Measurements from ENCODE around the gene MLN. TPM values are rescaled to one million over a fixed set of nuclear protein-coding genes. Genes with fewer than 3 reads are reported as not detected.

MLN gene
- total RNA-seq, 4 donors from 2014 or later = not detected

GRCh38 chr6:33751771-33752645 lies 51.8 kb downstream of the MLN start:
- intact Hi-C loops (cut with DNase I) = no loop called here
- no peak overlapping the region for H3K4me3 ChIP-seq
- no peaks in the 10 kb centered on the region for H3K9me3 ChIP-seq
- H3K27me3 ChIP-seq = peaks cover 0 to 11% (median 0%) of the 10 kb centered on the region in 4 donors
- H3K36me3 ChIP-seq = no peaks in the 10 kb centered on the region
- peaks cover 16 to 25% (median 19%) of the 10 kb centered on the region in 3 donors for H3K4me1 ChIP-seq
- peak overlapping the region in 1 of 4 donors; percentile 3 for H3K27ac ChIP-seq
- no peak for DNase-seq
- 6 to 56% methylated on average over 3 to 7 of the region's 15 CpGs for whole genome bisulfite sequencing, 2 donors
- TF ChIP-seq, protein P1, sequence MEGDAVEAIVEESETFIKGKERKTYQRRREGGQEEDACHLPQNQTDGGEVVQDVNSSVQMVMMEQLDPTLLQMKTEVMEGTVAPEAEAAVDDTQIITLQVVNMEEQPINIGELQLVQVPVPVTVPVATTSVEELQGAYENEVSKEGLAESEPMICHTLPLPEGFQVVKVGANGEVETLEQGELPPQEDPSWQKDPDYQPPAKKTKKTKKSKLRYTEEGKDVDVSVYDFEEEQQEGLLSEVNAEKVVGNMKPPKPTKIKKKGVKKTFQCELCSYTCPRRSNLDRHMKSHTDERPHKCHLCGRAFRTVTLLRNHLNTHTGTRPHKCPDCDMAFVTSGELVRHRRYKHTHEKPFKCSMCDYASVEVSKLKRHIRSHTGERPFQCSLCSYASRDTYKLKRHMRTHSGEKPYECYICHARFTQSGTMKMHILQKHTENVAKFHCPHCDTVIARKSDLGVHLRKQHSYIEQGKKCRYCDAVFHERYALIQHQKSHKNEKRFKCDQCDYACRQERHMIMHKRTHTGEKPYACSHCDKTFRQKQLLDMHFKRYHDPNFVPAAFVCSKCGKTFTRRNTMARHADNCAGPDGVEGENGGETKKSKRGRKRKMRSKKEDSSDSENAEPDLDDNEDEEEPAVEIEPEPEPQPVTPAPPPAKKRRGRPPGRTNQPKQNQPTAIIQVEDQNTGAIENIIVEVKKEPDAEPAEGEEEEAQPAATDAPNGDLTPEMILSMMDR (IDR thresholded peaks at IDR 0.05) = no peak
- TF ChIP-seq POLR2A (IDR thresholded peaks at IDR 0.05) = no peak

- intact Hi-C loops (cut with DNase I) = no loop called here
- no peak for DNase-seq
- TF ChIP-seq, protein P1 (IDR thresholded peaks at IDR 0.05) = no peak
- TF ChIP-seq POLR2A (IDR thresholded peaks at IDR 0.05) = no peak
- no peak overlapping the region for H3K4me3 ChIP-seq
- H3K4me1 ChIP-seq = peaks cover 16 to 29% (median 19%) of the 10 kb centered on the region in 3 donors
- H3K27me3 ChIP-seq = peaks cover 0 to 18% (median 0%) of the 10 kb centered on the region in 4 donors
- no peak overlapping the region for H3K27ac ChIP-seq
- 51% methylated on average over 11 of the region's 11 CpGs for WGBS, 2 donors
- H3K36me3 ChIP-seq = no peaks in the 10 kb centered on the region
- no peaks in the 10 kb centered on the region for H3K9me3 ChIP-seq
Measured at GRCh38 chr6:33750244-33750991, 53.4 kb downstream of the MLN start.

GRCh38 chr6:33749401-33749800 lies 54.4 kb downstream of the MLN start:
- DNase-seq = no peak
- H3K36me3 ChIP-seq = no peaks in the 10 kb centered on the region
- WGBS, 2 donors = 83% methylated on average over 2 of the region's 7 CpGs
- H3K4me1 ChIP-seq = peaks cover 16 to 38% (median 29%) of the 10 kb centered on the region in 3 donors
- H3K27me3 ChIP-seq = peaks cover 0 to 24% (median 0%) of the 10 kb centered on the region in 4 donors
- no peaks in the 10 kb centered on the region for H3K9me3 ChIP-seq
- intact Hi-C loops (cut with DNase I) = no loop called here
- TF ChIP-seq POLR2A (IDR thresholded peaks at IDR 0.05) = no peak
- TF ChIP-seq, protein P1 (IDR thresholded peaks at IDR 0.05) = no peak
- no peak overlapping the region for H3K27ac ChIP-seq
- H3K4me3 ChIP-seq = no peak overlapping the region

DNA sequence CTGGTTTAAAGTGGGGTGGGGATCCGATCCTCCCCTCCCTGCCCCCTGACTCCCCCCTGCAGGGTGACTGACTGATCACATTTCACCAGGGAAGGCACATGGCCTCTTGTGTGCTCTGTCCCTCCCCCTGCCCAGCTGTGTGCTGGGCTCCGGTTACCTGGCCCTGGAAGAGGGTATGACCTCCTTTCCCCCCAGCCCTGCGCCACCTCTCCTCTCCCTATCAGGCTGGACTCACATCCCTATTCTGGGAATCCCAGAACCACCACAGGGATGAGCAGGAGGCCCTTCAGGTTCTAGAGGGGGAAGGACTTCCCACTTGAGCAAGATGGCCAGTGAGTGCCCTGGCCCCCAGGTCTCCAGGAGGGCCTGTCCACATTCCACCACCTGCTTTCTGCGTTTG lies 55.0 kb downstream of the MLN start:
- Histone ChIP-seq H3K4me1 (peaks cover 16 to 43% (median 33%) of the 10 kb centered on the region in 3 donors), H3K9me3 (no peaks in the 10 kb centered on the region)
- TF ChIP-seq, protein P1 (IDR thresholded peaks at IDR 0.05) = no peak
- no peak for TF ChIP-seq POLR2A (IDR thresholded peaks at IDR 0.05)

GRCh38 chr6:33747823-33748222 lies 56.0 kb downstream of the MLN start:
- peaks cover 16 to 45% (median 34%) of the 10 kb centered on the region in 3 donors for H3K4me1 ChIP-seq

More for the DNA sequence above, 55.0 kb downstream of the MLN start:
- H3K27ac ChIP-seq = no peak overlapping the region
- DNase-seq = no peak
- no peaks in the 10 kb centered on the region for H3K36me3 ChIP-seq
- no peak overlapping the region for H3K4me3 ChIP-seq
- H3K27me3 ChIP-seq = peaks cover 0 to 23% (median 0%) of the 10 kb centered on the region in 4 donors
- intact Hi-C loops (cut with DNase I) = no loop called here
- WGBS, 2 donors = 80 to 93% methylated on average over 2 to 3 of the region's 4 CpGs

More at GRCh38 chr6:33747823-33748222, 56.0 kb downstream of the MLN start:
- Histone ChIP-seq H3K27me3 (peaks cover 0 to 33% (median 0%) of the 10 kb centered on the region in 4 donors), H3K27ac (peak overlapping the region; percentile 66 to 91 (median 82)), H3K36me3 (no peaks in the 10 kb centered on the region), H3K9me3 (no peaks in the 10 kb centered on the region), H3K4me3 (no peak overlapping the region)
- 89% methylated on average over 3 to 5 of the region's 5 CpGs for WGBS, 2 donors
- intact Hi-C loops (cut with DNase I) = no loop called here
- DNase-seq = no peak
- TF ChIP-seq, protein P1 (IDR thresholded peaks at IDR 0.05) = no peak
- no peak for TF ChIP-seq POLR2A (IDR thresholded peaks at IDR 0.05)

All from esophagus squamous epithelium (tissue), 5 donors.